HepG2 (cell line): ENCODE measurements around the gene CACNA1H. TPM values are rescaled to one million over a fixed set of nuclear protein-coding genes. Genes with fewer than 3 reads are reported as not detected.
A peak's percentile ranks its signal among the peaks of the same experiment; 100 is the strongest.

Source experiments
- BRF2 ChIP-seq: sonication (generic); formaldehyde crosslinking; IDR thresholded peaks from 2 replicates; pipeline ENCODE4 v1.8.1; 2022; ENCODE audit warnings: mild to moderate bottlenecking, missing genetic modification reagents
- EHMT2 ChIP-seq: fragments of 200-600 bp; sonication (generic); IDR thresholded peaks from 2 replicates; pipeline ENCODE4 v1.7.0; 2017; ENCODE audit warnings: antibody characterized with exemption, low read depth, low read length, borderline replicate concordance
- GABPB1 ChIP-seq: IDR thresholded peaks from 2 replicates; pipeline ENCODE4 v1.6.1; 2016; ENCODE audit warnings: mild to moderate bottlenecking, missing genetic modification reagents, moderate library complexity, missing compliant biosample characterization
- HOXA3 ChIP-seq: sonication (generic); formaldehyde crosslinking; IDR thresholded peaks from 2 replicates; pipeline ENCODE4 v1.5.0; 2020; ENCODE audit warnings: missing genetic modification reagents
- KLF16 ChIP-seq, 2 experiments: sonication (generic) in 1 of 2; formaldehyde crosslinking in 1 of 2; IDR thresholded peaks; 2 replicates each; pipeline versions ENCODE4 v1.6.1 to v1.8.0; 2016 to 2023; ENCODE audit warnings: missing genetic modification reagents in 2 of 2, missing compliant biosample characterization in 1 of 2
- MAZ ChIP-seq, 2 experiments: sonication (generic) in 1 of 2; formaldehyde crosslinking in 1 of 2; IDR thresholded peaks; 2 replicates each; pipeline versions ENCODE4 v1.5.0 to v1.6.1; 2012 to 2020; ENCODE audit warnings: low read depth in 2 of 2, mild to moderate bottlenecking in 2 of 2, borderline replicate concordance in 1 of 2, improper control_type of control experiment in 1 of 2, low read length in 1 of 2, missing genetic modification reagents in 1 of 2, moderate library complexity in 1 of 2
- NKX3-1 ChIP-seq: sonication (generic); formaldehyde crosslinking; IDR thresholded peaks from 2 replicates; pipeline ENCODE4 v1.5.0; 2020; ENCODE audit warnings: missing genetic modification reagents
- NPAS2 ChIP-seq: sonication (generic); formaldehyde crosslinking; IDR thresholded peaks from 2 replicates; pipeline ENCODE4 v1.8.0; 2022; ENCODE audit warnings: mild to moderate bottlenecking, missing genetic modification reagents, borderline replicate concordance
- ONECUT2 ChIP-seq: sonication (generic); formaldehyde crosslinking; IDR thresholded peaks from 2 replicates; pipeline ENCODE4 v1.4.0; 2020; ENCODE audit warnings: missing genetic modification reagents
- PCBP1 ChIP-seq: fragments of 200-400 bp; formaldehyde crosslinking; IDR thresholded peaks from 2 replicates; pipeline ENCODE4 v1.6.1; 2017; ENCODE audit warnings: mild to moderate bottlenecking, low read depth, low read length, borderline replicate concordance
- STAT5B ChIP-seq: sonication (generic); formaldehyde crosslinking; IDR thresholded peaks from 2 replicates; pipeline ENCODE4 v1.4.0; 2020; ENCODE audit warnings: missing genetic modification reagents
- TFDP2 ChIP-seq: sonication (generic); formaldehyde crosslinking; IDR thresholded peaks from 2 replicates; pipeline ENCODE4 v1.4.0; 2020; ENCODE audit warnings: missing genetic modification reagents
- ZBTB25 ChIP-seq: IDR thresholded peaks from 2 replicates; pipeline ENCODE4 v1.6.1; 2018; ENCODE audit warnings: missing genetic modification reagents
- ZFP1 ChIP-seq: IDR thresholded peaks from 2 replicates; pipeline ENCODE4 v1.6.1; 2016
- ZMAT3 ChIP-seq: sonication (generic); formaldehyde crosslinking; conservative IDR thresholded peaks from 2 replicates; pipeline ENCODE4 v1.7.0; 2021; ENCODE audit warnings: missing genetic modification reagents
- ZNF230 ChIP-seq: sonication (generic); formaldehyde crosslinking; IDR thresholded peaks from 2 replicates; pipeline ENCODE4 v1.4.0; 2020; ENCODE audit warnings: mild to moderate bottlenecking, missing genetic modification reagents
- ZNF263 ChIP-seq: sonication (generic); formaldehyde crosslinking; IDR thresholded peaks from 2 replicates; pipeline ENCODE4 v1.4.0; 2020; ENCODE audit warnings: missing genetic modification reagents
- ZNF317 ChIP-seq: sonication (generic); formaldehyde crosslinking; IDR thresholded peaks from 2 replicates; pipeline ENCODE4 v1.5.0; 2020; ENCODE audit warnings: mild to moderate bottlenecking, missing genetic modification reagents
- ZNF343 ChIP-seq: sonication (generic); formaldehyde crosslinking; IDR thresholded peaks from 2 replicates; pipeline ENCODE4 v1.4.0; 2020; ENCODE audit warnings: mild to moderate bottlenecking, missing genetic modification reagents
- ZNF567 ChIP-seq: sonication (generic); formaldehyde crosslinking; IDR thresholded peaks from 2 replicates; pipeline ENCODE4 v1.8.1; 2023; ENCODE audit warnings: mild to moderate bottlenecking, missing genetic modification reagents, borderline replicate concordance
- ZNF7 ChIP-seq: IDR thresholded peaks from 2 replicates; pipeline ENCODE4 v1.6.1; 2016; ENCODE audit warnings: missing biosample characterization, missing genetic modification reagents
- ZNF761 ChIP-seq: sonication (generic); formaldehyde crosslinking; conservative IDR thresholded peaks from 2 replicates; pipeline ENCODE4 v1.4.0; 2020; ENCODE audit warnings: mild to moderate bottlenecking, missing genetic modification reagents
- polyA plus RNA-seq, 8 experiments: library from polyadenylated mRNA; depleted of rRNA in 3 of 8; stranded (reverse) in 7 of 8; unstranded in 1 of 8; fragments of >200 nt; fragmentation: Illumina TruSeq in 4 of 8; extraction: Trizol in 4 of 8; gene quantifications; 2 replicates each; pipeline versions ENCODE4 v1.2.1 to v1.2.3, GENCODE V29; 2011 to 2016; ENCODE audit warnings: low read depth in 4 of 8, missing spikeins in 1 of 8, mixed read lengths in 1 of 8; ENCODE audit not compliant: insufficient read depth in 1 of 8
- total RNA-seq, 5 experiments: library from RNA; depleted of rRNA; stranded (reverse); fragments of >200 nt; fragmentation: Illumina TruSeq; extraction: Trizol; gene quantifications; 2 replicates each; pipeline ENCODE4 v1.2.3, GENCODE V29; 2016; ENCODE audit warnings: low read depth in 1 of 5
- TF ChIP-seq, protein P1 (sequence below): sonication (generic); formaldehyde crosslinking; IDR thresholded peaks from 2 replicates; pipeline ENCODE4 v1.4.0; 2020; ENCODE audit warnings: low read depth, mild to moderate bottlenecking, missing genetic modification reagents
- TF ChIP-seq, protein P2 (sequence below): sonication (generic); formaldehyde crosslinking; IDR thresholded peaks from 2 replicates; pipeline ENCODE4 v1.8.1; 2023; ENCODE audit warnings: mild to moderate bottlenecking, missing genetic modification reagents

Gene CACNA1H
- total and polyA plus RNA-seq, 2 of the 13 experiments (the other 11 are each of a cell fraction or from before 2014, with no cell fraction given): 0.40 to 1.8 TPM

DNA sequence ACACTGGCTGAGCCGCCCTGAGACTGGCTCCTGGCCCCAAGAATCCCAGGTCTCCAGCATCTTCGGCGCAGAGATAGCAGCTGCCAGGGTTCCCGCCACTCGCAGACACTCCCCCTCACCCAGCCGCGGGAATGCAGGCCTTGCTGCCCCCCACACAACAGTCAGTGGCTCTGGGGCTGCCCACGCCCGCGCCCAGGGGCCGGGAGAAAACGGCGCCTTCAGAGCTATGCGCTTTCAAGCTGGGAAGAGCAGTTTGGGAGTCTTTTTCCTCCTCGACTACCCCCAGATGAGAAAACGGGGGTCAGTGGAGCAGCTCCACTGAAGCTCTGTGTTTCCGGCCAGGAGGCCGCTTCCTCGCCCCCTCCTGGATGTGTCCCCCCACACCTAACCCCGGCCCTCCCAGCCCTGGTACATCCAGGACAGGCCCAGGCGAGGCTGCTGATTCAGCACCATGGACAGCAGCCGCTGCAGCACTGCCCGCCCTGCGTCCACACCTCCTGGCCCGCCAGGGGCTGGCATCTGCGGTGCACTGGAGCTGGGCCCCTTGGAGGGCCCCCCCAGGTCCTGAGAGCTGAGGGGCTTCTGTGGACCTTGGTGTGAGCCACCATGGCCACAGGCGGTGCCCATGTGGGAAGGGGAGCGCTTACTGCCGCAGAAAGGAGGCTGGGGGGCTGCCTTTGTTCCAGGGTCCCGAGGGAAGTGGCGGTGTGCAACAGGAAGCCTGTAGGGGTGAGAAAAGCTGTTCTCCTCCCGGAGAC, 35.7 kb downstream of the CACNA1H start (continued):
- TF ChIP-seq, protein P1, sequence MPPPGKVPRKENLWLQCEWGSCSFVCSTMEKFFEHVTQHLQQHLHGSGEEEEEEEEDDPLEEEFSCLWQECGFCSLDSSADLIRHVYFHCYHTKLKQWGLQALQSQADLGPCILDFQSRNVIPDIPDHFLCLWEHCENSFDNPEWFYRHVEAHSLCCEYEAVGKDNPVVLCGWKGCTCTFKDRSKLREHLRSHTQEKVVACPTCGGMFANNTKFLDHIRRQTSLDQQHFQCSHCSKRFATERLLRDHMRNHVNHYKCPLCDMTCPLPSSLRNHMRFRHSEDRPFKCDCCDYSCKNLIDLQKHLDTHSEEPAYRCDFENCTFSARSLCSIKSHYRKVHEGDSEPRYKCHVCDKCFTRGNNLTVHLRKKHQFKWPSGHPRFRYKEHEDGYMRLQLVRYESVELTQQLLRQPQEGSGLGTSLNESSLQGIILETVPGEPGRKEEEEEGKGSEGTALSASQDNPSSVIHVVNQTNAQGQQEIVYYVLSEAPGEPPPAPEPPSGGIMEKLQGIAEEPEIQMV: 0 out of 2 replicates have a peak, but pooled peaks have one; percentile 52
- TF ChIP-seq, protein P2, sequence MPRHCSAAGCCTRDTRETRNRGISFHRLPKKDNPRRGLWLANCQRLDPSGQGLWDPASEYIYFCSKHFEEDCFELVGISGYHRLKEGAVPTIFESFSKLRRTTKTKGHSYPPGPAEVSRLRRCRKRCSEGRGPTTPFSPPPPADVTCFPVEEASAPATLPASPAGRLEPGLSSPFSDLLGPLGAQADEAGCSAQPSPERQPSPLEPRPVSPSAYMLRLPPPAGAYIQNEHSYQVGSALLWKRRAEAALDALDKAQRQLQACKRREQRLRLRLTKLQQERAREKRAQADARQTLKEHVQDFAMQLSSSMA (CRISPR knock-in tag): peak; percentile 40; the same call in 1 of the 2 replicates
- TF ChIP-seq NPAS2 (CRISPR knock-in tag): no peak
- TF ChIP-seq NKX3-1 (CRISPR knock-in tag): peak; percentile 95
- TF ChIP-seq ZNF761 (CRISPR knock-in tag): 0 out of 2 replicates have a peak, but pooled peaks have one; percentile 54
- TF ChIP-seq ZNF343 (CRISPR knock-in tag): peak; percentile 32; the same call in 1 of the 2 replicates
- TF ChIP-seq ZBTB25 (CRISPR knock-in tag): peak; percentile 63; the same call in 1 of the 2 replicates
- peak; percentile 51; the same call in 1 of the 2 replicates for TF ChIP-seq GABPB1
- peak; percentile 38; the same call in 1 of the 2 replicates for TF ChIP-seq ONECUT2
- TF ChIP-seq STAT5B (CRISPR knock-in tag): peak; percentile 78; the same call in 1 of the 2 replicates
- peak in 1 of 2 experiments; percentile 74; a peak in 2 of 4 replicates for TF ChIP-seq KLF16 (CRISPR knock-in tag; IDR thresholded peaks at IDR 0.05)
- TF ChIP-seq ZFP1 (CRISPR knock-in tag): no peak
- TF ChIP-seq ZNF7 (CRISPR knock-in tag): peak; percentile 54; the same call in 1 of the 2 replicates
- TF ChIP-seq MAZ (IDR thresholded peaks at IDR 0.05; ENCODE audit: borderline replicate concordance, low read depth, low read length): no peak
- 0 out of 2 replicates have a peak, but pooled peaks have one; percentile 41 for TF ChIP-seq MAZ (CRISPR knock-in tag; IDR thresholded peaks at IDR 0.05; ENCODE audit: low read depth)
- TF ChIP-seq TFDP2 (CRISPR knock-in tag): 0 out of 2 replicates have a peak, but pooled peaks have one; percentile 20
- TF ChIP-seq ZNF317: peak; percentile 68
- TF ChIP-seq HOXA3 (CRISPR knock-in tag): peak; percentile 69
- TF ChIP-seq PCBP1: 0 out of 2 replicates have a peak, but pooled peaks have one; percentile 3
- TF ChIP-seq ZNF230 (CRISPR knock-in tag): peak; percentile 67; the same call in 1 of the 2 replicates
- TF ChIP-seq BRF2 (CRISPR knock-in tag): no peak
- TF ChIP-seq ZNF263 (CRISPR knock-in tag): peak; percentile 65
- no peak for TF ChIP-seq ZNF567 (CRISPR knock-in tag)
- TF ChIP-seq ZMAT3 (CRISPR knock-in tag): peak; percentile 96
- peak; percentile 90; the same call in 1 of the 2 replicates for TF ChIP-seq EHMT2
